Mesendoderm (in vitro differentiated cells): ENCODE data around the gene POP4.

ENCODE experiments used
- DNase-seq: peaks from one replicate; pipeline ENCODE4 v3.0.0; 2013
- H2AK5ac ChIP-seq: 2 replicates; pipeline ENCODE4 v1.6.1; 2013; ENCODE audit warnings: low read length, inconsistent platforms
- H2BK120ac ChIP-seq: 2 replicates; pipeline ENCODE4 v1.6.1; 2013; ENCODE audit warnings: low read depth, mild to moderate bottlenecking, low read length, moderate library complexity, mixed read lengths
- H2BK15ac ChIP-seq: replicated peaks from 2 replicates; pipeline ENCODE4 v1.6.1; 2013; ENCODE audit warnings: low read depth, mild to moderate bottlenecking, moderate library complexity
- H2BK5ac ChIP-seq: 2 replicates; pipeline ENCODE4 v1.6.1; 2013; ENCODE audit warnings: low read length, inconsistent platforms
- H3K18ac ChIP-seq: 2 replicates; pipeline ENCODE4 v1.6.1; 2013; ENCODE audit warnings: mild to moderate bottlenecking, low read length, mixed read lengths
- H3K23ac ChIP-seq: one replicate; pipeline ENCODE4 v1.6.1; 2013; ENCODE audit warnings: low read length
- H3K27ac ChIP-seq: 2 replicates; pipeline ENCODE4 v1.5.1; 2013; ENCODE audit warnings: low read depth, mild to moderate bottlenecking, inconsistent platforms, low read length, moderate library complexity
- H3K27me3 ChIP-seq: 2 replicates; pipeline ENCODE4 v1.6.1; 2013; ENCODE audit warnings: low read length, control low read depth, mild to moderate bottlenecking, inconsistent platforms; ENCODE audit not compliant: insufficient read depth, poor library complexity
- H3K36me3 ChIP-seq: 2 replicates; pipeline ENCODE4 v1.6.1; 2013; ENCODE audit warnings: low read length, inconsistent platforms; ENCODE audit not compliant: control insufficient read depth, insufficient read depth
- H3K4ac ChIP-seq: one replicate; pipeline ENCODE4 v1.6.1; 2013; ENCODE audit warnings: low read depth, mild to moderate bottlenecking, low read length, moderate library complexity
- H3K4me1 ChIP-seq: 2 replicates; pipeline ENCODE4 v1.6.1; 2013; ENCODE audit warnings: low read depth, low read length, inconsistent platforms; ENCODE audit not compliant: control insufficient read depth
- H3K4me2 ChIP-seq: 2 replicates; pipeline ENCODE4 v1.6.1; 2013; ENCODE audit warnings: low read length
- H3K4me3 ChIP-seq: 2 replicates; pipeline ENCODE4 v1.5.1; 2013; ENCODE audit warnings: mild to moderate bottlenecking, low read length
- H3K56ac ChIP-seq: one replicate; pipeline ENCODE4 v1.6.1; 2013; ENCODE audit warnings: low read length
- H3K79me1 ChIP-seq: 2 replicates; pipeline ENCODE4 v1.6.1; 2013; ENCODE audit warnings: low read length, inconsistent platforms
- H3K79me2 ChIP-seq: 2 replicates; pipeline ENCODE4 v1.6.1; 2013; ENCODE audit warnings: mild to moderate bottlenecking, low read length; ENCODE audit not compliant: control insufficient read depth, insufficient read depth
- H3K9ac ChIP-seq: 2 replicates; pipeline ENCODE4 v1.6.1; 2013; ENCODE audit warnings: low read length, inconsistent platforms
- H4K5ac ChIP-seq: one replicate; pipeline ENCODE4 v1.6.1; 2013; ENCODE audit warnings: low read length
- H4K8ac ChIP-seq: one replicate; pipeline ENCODE4 v1.6.1; 2013; ENCODE audit warnings: low read depth, mild to moderate bottlenecking, control low read depth, low read length, moderate library complexity
- WGBS: extraction: QIAGEN DNeasy Blood & Tissue Kit; methylation state at CpG from one replicate; pipeline ENCODE4 v1.1.7; 2013; ENCODE audit warnings: low lambda C conversion rate, missing lambda C conversion rate; ENCODE audit not compliant: insufficient coverage; ENCODE audit errors: extremely low coverage; 5-methylcytosine and 5-hydroxymethylcytosine counted together

Gene POP4

DNA sequence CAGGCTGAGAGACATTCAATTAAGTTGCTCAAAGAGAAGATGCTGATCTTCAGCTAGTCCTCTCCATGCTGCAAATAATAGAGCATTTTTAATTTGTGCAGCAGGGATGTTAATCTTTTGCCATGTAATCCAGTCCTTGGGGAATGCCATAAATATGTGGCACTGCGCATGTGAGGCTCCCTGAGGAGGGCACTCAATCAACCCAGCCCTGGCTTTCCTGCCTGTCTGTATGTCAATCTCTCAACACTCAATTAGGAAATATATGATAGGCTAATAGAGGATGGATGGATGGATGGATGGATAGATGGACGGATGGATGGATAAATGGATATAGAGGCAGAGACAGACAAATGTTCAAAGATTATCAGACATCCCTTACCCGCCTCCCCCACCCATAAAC, 31.6 kb upstream of the POP4 start:
- Histone ChIP-seq H2BK120ac (no peak overlapping the region), H3K4ac (no peak overlapping the region), H3K27ac (no peak overlapping the region), H3K4me1 (peaks cover 6% of the 10 kb centered on the region), H3K27me3 (no peaks in the 10 kb centered on the region), H4K5ac (no peak overlapping the region), H3K9ac (no peak overlapping the region), H2AK5ac (no peak overlapping the region), H3K4me2 (no peak overlapping the region), H2BK15ac (no peak overlapping the region), H2BK5ac (no peak overlapping the region), H4K8ac (no peak overlapping the region), H3K79me2 (no peaks in the 10 kb centered on the region), H3K79me1 (no peaks in the 10 kb centered on the region), H3K56ac (no peak overlapping the region), H3K36me3 (no peaks in the 10 kb centered on the region), H3K4me3 (no peak overlapping the region), H3K23ac (no peak overlapping the region), H3K18ac (no peak overlapping the region)
- DNase-seq = no peak
- no CpG with 5 or more reads among the region's 3 CpGs for WGBS

- Histone ChIP-seq H3K27me3 (no peaks in the 10 kb centered on the region), H4K8ac (no peak overlapping the region), H4K5ac (no peak overlapping the region), H2BK15ac (no peak overlapping the region), H2BK5ac (no peak overlapping the region), H3K18ac (no peak overlapping the region), H3K4me1 (peaks cover 6% of the 10 kb centered on the region), H3K79me2 (no peaks in the 10 kb centered on the region), H3K56ac (no peak overlapping the region), H3K23ac (no peak overlapping the region), H2AK5ac (no peak overlapping the region), H3K4me3 (no peak overlapping the region), H3K4me2 (no peak overlapping the region), H3K4ac (no peak overlapping the region), H3K79me1 (no peaks in the 10 kb centered on the region), H3K27ac (no peak overlapping the region), H2BK120ac (no peak overlapping the region), H3K36me3 (no peaks in the 10 kb centered on the region), H3K9ac (no peak overlapping the region)
- no CpG with 5 or more reads among the region's 14 CpGs for WGBS
- no peak for DNase-seq
These were observed 30.0 kb upstream of the POP4 start for GRCh38 chr19:29576046-29576606.

DNA sequence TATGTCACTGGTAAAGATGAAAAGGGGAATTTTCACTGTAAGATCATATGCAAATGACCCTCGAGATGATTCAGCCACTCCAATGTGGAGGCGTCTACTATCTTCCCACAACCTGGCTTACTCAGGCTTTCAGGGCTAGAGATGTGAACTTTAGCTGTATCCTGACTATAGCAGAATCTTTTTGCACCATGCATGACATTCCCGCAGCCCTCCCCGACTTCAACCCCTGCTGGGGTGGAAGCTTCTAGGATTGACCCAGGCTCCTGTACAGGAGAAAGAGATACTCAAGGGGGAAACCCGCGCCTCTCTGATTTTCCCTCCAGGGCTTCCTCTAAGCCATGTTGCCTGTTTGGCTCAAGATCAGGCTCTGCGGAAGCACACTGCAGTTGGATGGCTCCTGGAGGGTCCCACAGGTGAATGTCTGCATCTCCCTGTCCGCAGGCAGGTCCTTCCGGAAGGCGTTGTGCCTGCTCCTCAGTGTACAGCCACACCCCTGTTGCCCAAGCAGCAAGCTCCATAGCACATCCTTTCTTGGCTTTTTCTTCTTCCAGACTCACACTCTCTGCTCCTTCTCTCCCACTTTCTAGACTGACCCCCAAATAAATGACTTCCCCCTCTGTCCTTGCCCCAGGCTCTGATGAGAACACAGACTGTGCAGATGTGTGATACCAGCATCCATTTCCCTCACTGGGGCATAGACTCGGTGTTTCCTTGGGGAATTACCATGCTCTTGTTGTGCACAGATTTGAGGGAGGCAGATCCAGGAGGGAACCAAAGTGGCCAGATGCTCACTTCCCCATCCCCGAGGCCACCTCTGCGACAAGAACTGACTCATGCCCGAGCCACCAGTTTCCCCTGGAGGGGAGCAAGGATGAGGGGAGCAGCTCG, 29.1 kb upstream of the POP4 start:
- H3K4me3 ChIP-seq = no peak overlapping the region
- no peak overlapping the region for H3K18ac ChIP-seq
- H2BK120ac ChIP-seq = no peak overlapping the region
- no CpG with 5 or more reads among the region's 15 CpGs for WGBS
- no peaks in the 10 kb centered on the region for H3K27me3 ChIP-seq
- H4K8ac ChIP-seq = no peak overlapping the region
- no peak overlapping the region for H3K4me2 ChIP-seq
- no peak overlapping the region for H4K5ac ChIP-seq
- no peaks in the 10 kb centered on the region for H3K79me2 ChIP-seq
- H3K36me3 ChIP-seq = no peaks in the 10 kb centered on the region
- no peak overlapping the region for H3K56ac ChIP-seq
- no peak for DNase-seq
- H3K4me1 ChIP-seq = peaks cover 6% of the 10 kb centered on the region
- no peak overlapping the region for H3K9ac ChIP-seq
- no peak overlapping the region for H2BK15ac ChIP-seq
- H3K79me1 ChIP-seq = no peaks in the 10 kb centered on the region
- H2BK5ac ChIP-seq = no peak overlapping the region
- H3K27ac ChIP-seq = no peak overlapping the region
- no peak overlapping the region for H3K4ac ChIP-seq
- no peak overlapping the region for H3K23ac ChIP-seq
- no peak overlapping the region for H2AK5ac ChIP-seq

DNA sequence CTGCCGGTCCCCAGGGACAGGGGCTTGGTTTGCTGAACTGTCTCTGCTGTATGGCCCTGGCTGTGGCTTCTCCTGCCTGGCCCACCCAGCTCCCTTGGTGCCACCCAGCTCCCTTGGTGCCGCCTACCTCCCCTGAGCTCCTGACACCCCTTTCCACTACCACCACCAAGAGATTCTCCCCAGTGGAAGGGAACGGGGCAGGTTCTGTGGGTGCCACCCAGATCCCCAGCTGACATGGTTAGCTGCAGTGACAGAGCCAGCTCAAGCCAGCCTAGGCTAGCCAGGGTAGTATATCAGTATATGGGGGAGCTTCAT, 28.5 kb upstream of the POP4 start:
- no CpG with 5 or more reads among the region's 3 CpGs for WGBS
- H3K36me3 ChIP-seq = no peaks in the 10 kb centered on the region
- H3K4me3 ChIP-seq = no peak overlapping the region
- no peaks in the 10 kb centered on the region for H3K79me1 ChIP-seq
- no peak overlapping the region for H2BK120ac ChIP-seq
- H3K4me2 ChIP-seq = no peak overlapping the region
- no peak overlapping the region for H3K56ac ChIP-seq
- no peak overlapping the region for H3K18ac ChIP-seq
- no peak overlapping the region for H3K4ac ChIP-seq
- no peak overlapping the region for H3K23ac ChIP-seq
- no peak overlapping the region for H4K8ac ChIP-seq
- no peak for DNase-seq
- no peak overlapping the region for H3K27ac ChIP-seq
- no peak overlapping the region for H4K5ac ChIP-seq
- no peak overlapping the region for H3K9ac ChIP-seq
- no peaks in the 10 kb centered on the region for H3K79me2 ChIP-seq
- no peak overlapping the region for H2BK5ac ChIP-seq
- H2AK5ac ChIP-seq = no peak overlapping the region
- no peak overlapping the region for H2BK15ac ChIP-seq
- no peaks in the 10 kb centered on the region for H3K27me3 ChIP-seq
- H3K4me1 ChIP-seq = peaks cover 6% of the 10 kb centered on the region

DNA sequence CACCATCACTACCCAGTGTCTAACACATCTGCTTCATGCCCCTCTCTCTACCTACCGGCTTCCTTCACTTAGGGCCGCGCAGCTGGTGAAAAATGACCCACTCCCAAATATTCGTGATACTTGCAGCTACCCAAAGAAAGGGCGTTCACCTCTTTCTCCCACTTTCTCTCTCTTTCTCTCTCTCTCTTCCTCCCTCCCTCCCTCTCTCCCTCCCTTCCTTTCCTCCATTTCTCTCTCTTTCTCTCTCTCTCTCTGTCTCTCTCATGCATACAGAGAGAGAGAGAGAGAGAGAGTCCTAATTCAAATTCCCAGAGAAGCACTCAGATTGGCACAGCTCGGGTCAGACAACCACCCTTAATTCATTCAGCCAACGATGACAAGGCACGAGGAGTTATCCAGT, 27.7 kb upstream of the POP4 start:
- Histone ChIP-seq H2BK120ac (no peak overlapping the region), H3K9ac (no peak overlapping the region), H3K27ac (no peak overlapping the region), H3K27me3 (no peaks in the 10 kb centered on the region), H2AK5ac (no peak overlapping the region), H3K79me1 (no peaks in the 10 kb centered on the region), H3K36me3 (no peaks in the 10 kb centered on the region), H3K23ac (no peak overlapping the region), H4K8ac (no peak overlapping the region), H3K79me2 (no peaks in the 10 kb centered on the region), H4K5ac (no peak overlapping the region), H3K18ac (no peak overlapping the region), H2BK5ac (no peak overlapping the region), H2BK15ac (no peak overlapping the region), H3K4ac (no peak overlapping the region), H3K4me2 (no peak overlapping the region), H3K56ac (no peak overlapping the region), H3K4me1 (peaks cover 6% of the 10 kb centered on the region), H3K4me3 (no peak overlapping the region)
- no CpG with 5 or more reads among the region's 8 CpGs for WGBS
- no peak for DNase-seq
